GM19023 (cell line): Measurements from ENCODE around the gene RBM28.

ENCODE experiments used
- ATAC-seq: cut with Tn5 transposase; IDR thresholded peaks from one replicate; pipeline ENCODE4 v1.9.1; 2021; ENCODE audit warnings: mild to moderate bottlenecking, moderate library complexity; ENCODE audit not compliant: unreplicated experiment

RBM28 gene

GRCh38 chr7:128351296-128352152 is 7.8 kb upstream of the RBM28 start:
- ATAC-seq, result no peak

GRCh38 chr7:128350708-128351295 is 7.1 kb upstream of the RBM28 start:
- no peak for ATAC-seq

GRCh38 chr7:128349466-128349825 is 5.7 kb upstream of the RBM28 start:
- ATAC-seq, result no peak

- no peak for ATAC-seq
Observed at GRCh38 chr7:128347647-128348097, 4.0 kb upstream of the RBM28 start.

GRCh38 chr7:128344431-128344774 is 695 bp upstream of the RBM28 start:
- ATAC-seq, result no peak

GRCh38 chr7:128341733-128342132 is 2.0 kb downstream of the RBM28 start:
- ATAC-seq, result no peak

- no peak for ATAC-seq
Observed at GRCh38 chr7:128335730-128336129, 8.0 kb downstream of the RBM28 start.

- no peak for ATAC-seq
Observed at GRCh38 chr7:128324368-128324680, 19.4 kb downstream of the RBM28 start.

GRCh38 chr7:128323459-128324367 is 20.0 kb downstream of the RBM28 start:
- no peak for ATAC-seq

- no peak for ATAC-seq
Observed at GRCh38 chr7:128323040-128323439, 20.7 kb downstream of the RBM28 start.

GRCh38 chr7:128322040-128322643 is 21.6 kb downstream of the RBM28 start:
- ATAC-seq, result no peak

- no peak for ATAC-seq
Observed at GRCh38 chr7:128321044-128321422, 22.7 kb downstream of the RBM28 start.

GRCh38 chr7:128318691-128319090 is 25.0 kb downstream of the RBM28 start:
- no peak for ATAC-seq

- ATAC-seq, result no peak
Observed at GRCh38 chr7:128311013-128311412, 32.7 kb downstream of the RBM28 start.

- ATAC-seq, result no peak
Observed at GRCh38 chr7:128310499-128310898, 33.2 kb downstream of the RBM28 start.

- ATAC-seq, result no peak
Observed at GRCh38 chr7:128309976-128310375, 33.7 kb downstream of the RBM28 start.

- no peak for ATAC-seq
Observed at GRCh38 chr7:128309124-128309523, 34.6 kb downstream of the RBM28 start.

GRCh38 chr7:128307061-128307460 is 36.6 kb downstream of the RBM28 start:
- no peak for ATAC-seq

- no peak for ATAC-seq
Observed at GRCh38 chr7:128304212-128304611, 39.5 kb downstream of the RBM28 start.

GRCh38 chr7:128303643-128304042 is 40.1 kb downstream of the RBM28 start:
- ATAC-seq, result no peak

GRCh38 chr7:128303133-128303532 is 40.6 kb downstream of the RBM28 start:
- ATAC-seq, result no peak
